Activated gamma-delta T cell (primary cell): ENCODE data around the gene UBAC2.
"Not testable (repeated sequence)": the region's sequence is repeated elsewhere in the genome, so short reads cannot be mapped to it uniquely, and the experiment has no call there.

Experiments
- DNase-seq: peaks from one replicate; lab custom pipeline; 2025; lab: John Stamatoyannopoulos, UW

UBAC2 gene

GRCh38 chr13:99214731-99215130, 14.1 kb downstream of the UBAC2 start:
- DNase-seq, result no peak

- peak; percentile 17 for DNase-seq
These were observed 14.7 kb downstream of the UBAC2 start for GRCh38 chr13:99215184-99215830.

- DNase-seq, result peak; percentile 17
These were observed 16.9 kb downstream of the UBAC2 start for GRCh38 chr13:99217461-99218110.

GRCh38 chr13:99218126-99218525, 17.5 kb downstream of the UBAC2 start:
- no peak for DNase-seq

GRCh38 chr13:99218545-99218944, 17.9 kb downstream of the UBAC2 start:
- no peak for DNase-seq

GRCh38 chr13:99218969-99219368, 18.3 kb downstream of the UBAC2 start:
- DNase-seq, result no peak

- DNase-seq, result no peak
These were observed 19.7 kb downstream of the UBAC2 start for GRCh38 chr13:99220199-99220935.

GRCh38 chr13:99221567-99222239, 21.0 kb downstream of the UBAC2 start:
- DNase-seq, result no peak

- no peak for DNase-seq
These were observed 22.9 kb downstream of the UBAC2 start for GRCh38 chr13:99223587-99223986.

GRCh38 chr13:99224021-99224420, 23.4 kb downstream of the UBAC2 start:
- DNase-seq, result no peak

- no peak for DNase-seq
These were observed 24.4 kb downstream of the UBAC2 start for GRCh38 chr13:99225078-99225477.

GRCh38 chr13:99226513-99226912, 25.9 kb downstream of the UBAC2 start:
- DNase-seq, result no peak

GRCh38 chr13:99227331-99227900, 26.8 kb downstream of the UBAC2 start:
- DNase-seq, result no peak

- no peak for DNase-seq
These were observed 27.4 kb downstream of the UBAC2 start for GRCh38 chr13:99227909-99228688.

- no peak for DNase-seq
These were observed 28.4 kb downstream of the UBAC2 start for GRCh38 chr13:99228737-99229691.

- DNase-seq, result not testable (repeated sequence)
These were observed 29.9 kb downstream of the UBAC2 start for GRCh38 chr13:99230588-99230987.

GRCh38 chr13:99230991-99231390, 30.3 kb downstream of the UBAC2 start:
- DNase-seq, result no peak

- no peak for DNase-seq
These were observed 31.1 kb downstream of the UBAC2 start for GRCh38 chr13:99231721-99232120.

GRCh38 chr13:99237981-99238662, 37.5 kb downstream of the UBAC2 start:
- DNase-seq, result no peak

- no peak for DNase-seq
These were observed 45.4 kb downstream of the UBAC2 start for GRCh38 chr13:99246100-99246499.
